OCI-LY1 (cell line): Measurements from ENCODE around the gene DZANK1.

Experiments used
- EZH2 ChIP-seq: fragments of 200-600 bp; sonication (generic), shearing (Covaris generic); IDR thresholded peaks from 2 replicates; pipeline ENCODE4 v1.8.0; 2017; ENCODE audit warnings: borderline replicate concordance, mixed run types, mild to moderate bottlenecking, antibody characterized with exemption, low read length, moderate library complexity, mixed read lengths
- TF ChIP-seq, protein P1 (sequence below): fragments of 200-600 bp; sonication (generic), shearing (Covaris generic); IDR thresholded peaks from 2 replicates; pipeline ENCODE4 v1.5.1; 2017; ENCODE audit warnings: mild to moderate bottlenecking, antibody characterized with exemption, low read length, moderate library complexity, mixed read lengths

DNA sequence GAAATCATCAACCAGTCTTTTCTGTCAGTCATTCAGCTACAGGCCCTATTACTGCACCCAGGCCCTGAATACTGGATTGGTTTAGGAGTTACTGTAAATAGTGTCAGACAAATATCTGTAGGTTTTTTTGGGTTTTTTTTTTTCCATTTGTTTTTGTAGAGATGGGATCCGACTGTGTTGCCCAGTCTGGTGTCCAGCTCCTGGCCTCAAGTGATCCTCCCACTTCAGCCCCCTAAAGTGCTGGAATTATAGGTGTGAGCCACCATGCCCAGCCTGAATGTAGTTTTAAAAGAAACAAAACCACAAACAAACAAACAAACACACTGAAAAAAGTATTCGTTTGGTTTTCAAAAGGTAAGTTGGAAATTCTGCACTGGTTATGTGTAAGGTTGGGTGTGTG is 39.6 kb downstream of the DZANK1 start:
- no peak for TF ChIP-seq EZH2
- TF ChIP-seq, protein P1, sequence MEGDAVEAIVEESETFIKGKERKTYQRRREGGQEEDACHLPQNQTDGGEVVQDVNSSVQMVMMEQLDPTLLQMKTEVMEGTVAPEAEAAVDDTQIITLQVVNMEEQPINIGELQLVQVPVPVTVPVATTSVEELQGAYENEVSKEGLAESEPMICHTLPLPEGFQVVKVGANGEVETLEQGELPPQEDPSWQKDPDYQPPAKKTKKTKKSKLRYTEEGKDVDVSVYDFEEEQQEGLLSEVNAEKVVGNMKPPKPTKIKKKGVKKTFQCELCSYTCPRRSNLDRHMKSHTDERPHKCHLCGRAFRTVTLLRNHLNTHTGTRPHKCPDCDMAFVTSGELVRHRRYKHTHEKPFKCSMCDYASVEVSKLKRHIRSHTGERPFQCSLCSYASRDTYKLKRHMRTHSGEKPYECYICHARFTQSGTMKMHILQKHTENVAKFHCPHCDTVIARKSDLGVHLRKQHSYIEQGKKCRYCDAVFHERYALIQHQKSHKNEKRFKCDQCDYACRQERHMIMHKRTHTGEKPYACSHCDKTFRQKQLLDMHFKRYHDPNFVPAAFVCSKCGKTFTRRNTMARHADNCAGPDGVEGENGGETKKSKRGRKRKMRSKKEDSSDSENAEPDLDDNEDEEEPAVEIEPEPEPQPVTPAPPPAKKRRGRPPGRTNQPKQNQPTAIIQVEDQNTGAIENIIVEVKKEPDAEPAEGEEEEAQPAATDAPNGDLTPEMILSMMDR, result no peak
